Hematopoietic multipotent progenitor cell treated with erythropoietin and hydrocortisone succinate and interleukin-3 and kit ligand, for 8 days (in vitro differentiated cells): ENCODE measurements around the gene NUP155.
"Not testable (repeated sequence)": the region's sequence is repeated elsewhere in the genome, so short reads cannot be mapped to it uniquely, and the experiment has no call there.

ENCODE experiments used
- DNase-seq: peaks from one replicate; pipeline ENCODE4 v3.0.0-alpha.2; 2015

The NUP155 gene

GRCh38 chr5:37272511-37272910, 98.4 kb downstream of the NUP155 start:
- DNase-seq, result no peak

DNA sequence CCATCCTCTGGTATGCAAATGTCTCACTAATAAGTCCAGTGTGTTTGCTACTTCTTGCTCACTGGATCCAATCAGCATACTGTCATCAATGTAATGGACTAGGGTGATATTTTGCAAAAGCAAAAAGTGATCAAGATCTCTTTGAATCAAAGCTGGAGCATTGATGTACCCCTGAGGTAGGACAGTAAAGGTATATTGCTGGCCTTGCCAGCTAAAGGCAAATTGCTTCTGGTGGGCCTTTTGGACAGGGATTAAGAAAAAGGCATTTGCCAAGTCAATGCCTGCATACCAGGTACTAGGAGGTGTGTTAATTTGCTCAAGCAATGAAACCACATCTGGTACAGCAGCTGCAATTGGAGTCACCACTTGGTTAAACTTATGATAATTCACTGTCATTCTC, 102.8 kb downstream of the NUP155 start:
- DNase-seq, result not testable (repeated sequence)

- DNase-seq, result no peak
Observed at GRCh38 chr5:37255774-37256358, 115.0 kb downstream of the NUP155 start.

DNA sequence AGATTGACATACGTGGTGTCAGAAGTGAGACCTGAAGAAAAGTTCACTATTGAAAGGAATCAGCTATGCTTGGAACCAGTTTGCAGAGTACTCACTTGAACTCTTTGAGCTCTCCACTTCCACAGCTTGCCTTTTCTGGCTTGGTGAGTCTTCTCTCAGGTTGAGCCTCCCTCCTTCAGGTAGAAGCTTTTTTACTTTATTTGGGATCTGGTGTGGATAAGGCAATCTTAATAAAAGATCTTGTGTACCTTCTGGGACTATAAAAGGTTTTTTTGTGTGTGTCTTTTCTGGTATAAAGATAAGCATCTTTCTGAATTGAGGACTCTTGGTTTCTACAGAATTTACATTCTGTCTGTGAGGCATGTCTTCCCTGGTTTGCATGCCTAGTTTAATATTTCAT, 116.3 kb downstream of the NUP155 start:
- DNase-seq, result no peak

DNA sequence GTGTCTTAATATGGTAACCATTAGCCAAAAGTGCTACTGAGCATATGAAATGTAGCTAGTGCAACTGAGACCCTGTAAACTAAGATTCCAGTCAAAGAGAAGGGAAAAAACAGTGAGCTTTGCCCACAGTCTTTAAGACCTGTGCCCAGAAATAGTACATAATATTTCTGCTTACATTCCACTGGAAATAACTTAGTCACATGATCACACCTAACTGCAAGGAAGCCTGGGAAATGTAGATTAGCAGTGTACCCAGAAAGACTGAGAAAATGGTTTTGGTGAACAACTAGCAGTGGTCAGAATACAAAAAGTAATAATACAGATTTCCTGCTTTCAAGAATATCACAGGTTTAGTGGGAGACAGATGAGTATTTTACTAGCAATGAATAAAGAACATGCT, 119.2 kb downstream of the NUP155 start:
- DNase-seq, result peak; percentile 13

DNA sequence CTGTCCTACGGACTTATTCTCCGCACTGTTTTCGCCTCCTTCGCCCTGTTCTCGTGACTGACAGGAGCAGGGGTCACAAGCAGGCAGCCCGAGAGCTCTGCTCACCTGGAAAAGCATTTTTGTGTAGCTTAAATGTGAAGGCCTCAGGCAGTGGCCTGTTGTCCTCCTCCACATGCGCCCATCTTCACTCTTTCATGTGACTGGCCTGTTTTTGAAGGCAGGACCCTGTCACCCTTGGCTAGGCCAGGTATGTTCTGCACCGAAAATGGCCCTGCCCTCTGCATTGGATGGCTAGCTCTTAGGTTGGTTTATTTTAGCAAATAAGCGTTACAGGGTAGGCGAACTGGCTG, 121.1 kb downstream of the NUP155 start:
- no peak for DNase-seq

GRCh38 chr5:37248970-37249814, 121.7 kb downstream of the NUP155 start, which contains the start of gene CPLANE1:
TSS of gene CPLANE1 (minus strand) at chr5:37249376. CDS start at chr5:37247698, 1,678 bp downstream.
- peak; percentile 51 for DNase-seq

GRCh38 chr5:37248421-37248969, 122.4 kb downstream of the NUP155 start:
- peak; percentile 8 for DNase-seq

DNA sequence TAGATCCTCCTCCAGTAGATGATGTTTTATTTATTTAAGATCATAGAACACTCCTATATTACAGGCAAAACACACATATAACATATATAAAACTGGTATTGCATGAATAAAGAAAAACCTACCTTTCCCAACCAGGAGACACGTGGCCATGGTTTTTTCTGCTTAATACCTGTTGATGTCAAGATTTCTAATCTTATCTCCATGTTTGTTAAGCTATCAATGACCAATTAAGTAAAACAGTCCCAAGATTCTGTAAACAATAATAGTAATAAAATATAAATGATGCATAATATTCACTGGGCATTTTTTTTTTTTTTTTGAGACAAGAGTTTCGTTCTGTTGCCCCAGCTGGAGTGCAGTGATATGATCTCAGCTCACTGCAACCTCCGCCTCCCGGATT, 123.4 kb downstream of the NUP155 start:
- DNase-seq, result no peak

DNA sequence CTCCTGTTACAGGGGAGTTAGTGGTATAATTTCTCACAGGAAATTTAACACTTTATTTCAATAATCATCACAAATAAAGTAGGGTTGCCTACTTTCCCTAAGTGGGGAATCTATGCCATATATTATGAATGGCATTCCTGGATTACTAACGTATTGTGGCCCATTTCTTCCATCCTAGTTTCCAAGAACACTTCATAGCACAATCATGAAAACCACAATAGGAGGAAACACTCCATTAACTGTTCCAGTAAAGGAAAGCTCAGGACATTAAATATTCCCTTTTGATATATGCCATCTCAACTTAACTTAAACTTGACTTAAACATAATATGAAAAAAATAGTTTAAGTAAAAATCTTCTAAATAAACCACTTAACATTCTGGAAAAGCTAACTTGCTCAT, 123.9 kb downstream of the NUP155 start:
- DNase-seq, result no peak
